ENCODE data around the gene ABO. TPM values are rescaled to one million over a fixed set of nuclear protein-coding genes. Genes with fewer than 3 reads are reported as not detected.
"Not testable (repeated sequence)": the region's sequence is repeated elsewhere in the genome, so short reads cannot be mapped to it uniquely, and the experiment has no call there.

The ABO gene
- polyA plus RNA-seq, 3 donors from 2014 or later: 0.03 TPM; not detected in 2

DNA sequence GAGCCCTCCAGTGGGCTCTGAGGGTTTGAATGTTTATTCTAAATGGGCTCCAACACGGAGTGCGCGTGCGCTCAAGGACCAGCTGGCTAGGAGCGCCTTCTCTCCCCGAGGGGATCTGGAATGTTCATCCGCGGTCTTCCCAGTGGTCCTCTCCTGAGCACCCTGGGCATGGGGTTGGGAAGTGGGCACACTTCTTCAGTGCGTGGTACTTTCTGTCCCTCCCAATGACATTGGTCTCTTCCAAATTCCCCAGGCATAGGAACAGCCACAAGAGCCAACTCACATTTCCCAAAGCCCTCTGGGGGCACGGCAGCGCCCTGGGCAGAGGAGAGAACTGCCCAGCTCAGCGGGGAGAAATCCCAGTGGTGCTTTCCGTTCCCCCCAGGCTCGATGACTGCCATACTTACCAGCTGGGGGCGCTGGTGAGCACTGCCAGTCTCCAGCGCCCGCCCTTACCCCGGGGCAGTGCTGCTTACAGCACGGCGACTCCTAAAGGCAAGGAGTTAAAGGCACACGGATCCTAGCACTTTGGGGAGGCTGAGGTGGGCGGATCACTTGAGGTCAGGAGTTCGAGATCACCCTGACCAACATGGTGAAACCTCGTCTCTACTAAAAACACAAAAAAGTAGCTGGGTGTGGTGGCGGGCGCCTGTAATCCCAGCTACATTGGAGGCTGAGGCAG, 36.0 kb downstream of the ABO start:
- Mint-ChIP-seq H3K4me1 (peaks cover 7 to 12% of the 10 kb centered on the region in 2 donors), H3K27me3 (ENCODE audit: low read depth in 3 of 3) (peaks cover 0 to 26% (median 4%) of the 10 kb centered on the region in 3 donors), H3K9me3 (no peaks in the 10 kb centered on the region), H3K27ac (no peak overlapping the region), H3K36me3 (no peaks in the 10 kb centered on the region), H3K4me3 (peak overlapping the region; percentile 5 to 60 (median 37))
- peak; percentile 52 to 61 (median 54) for DNase-seq

- peak overlapping the region in 2 of 5 donors; percentile 20 to 60 for H3K4me3 Mint-ChIP-seq
Measured at GRCh38 chr9:133238272-133238850, 36.6 kb downstream of the ABO start.

DNA sequence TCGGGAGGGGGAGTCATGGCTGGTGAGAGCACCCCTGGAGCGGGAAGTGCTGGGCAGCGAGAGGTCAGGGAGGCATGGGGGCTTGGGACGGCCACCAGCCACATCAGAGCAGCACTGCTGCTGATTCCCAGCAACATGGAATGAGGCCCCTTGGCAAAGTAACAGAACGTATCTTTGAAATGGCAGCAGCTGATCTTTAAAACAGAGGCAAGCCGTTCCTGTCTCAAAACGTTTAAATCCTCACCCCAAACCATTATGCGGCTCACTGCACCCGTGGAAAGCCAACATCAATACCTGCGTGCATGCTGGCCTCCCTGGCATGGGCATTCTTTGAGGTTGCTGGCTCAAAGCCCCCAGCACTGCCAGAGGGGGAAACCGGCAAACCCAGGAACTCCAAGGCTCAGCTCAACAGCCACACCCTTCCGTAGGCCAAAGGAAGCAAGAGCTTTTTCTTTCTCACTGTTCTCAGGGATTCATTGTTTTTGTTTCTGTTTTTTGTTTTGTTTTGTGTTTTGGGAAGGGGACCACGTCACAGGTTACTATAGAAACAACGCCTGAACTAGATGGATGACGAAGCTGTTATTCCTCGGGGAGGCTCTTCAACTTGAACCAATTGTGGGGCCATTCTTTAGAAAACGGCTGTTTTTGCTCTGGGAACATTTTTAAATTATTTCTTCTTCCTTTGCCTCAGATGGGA, 37.8 kb downstream of the ABO start:
- Mint-ChIP-seq H3K4me1 (peaks cover 7 to 12% of the 10 kb centered on the region in 2 donors), H3K27me3 (ENCODE audit: low read depth in 3 of 3) (peaks cover 0 to 19% (median 5%) of the 10 kb centered on the region in 3 donors), H3K36me3 (no peaks in the 10 kb centered on the region), H3K9me3 (no peaks in the 10 kb centered on the region), H3K27ac (no peak overlapping the region), H3K4me3 (peak overlapping the region in 1 of 5 donors; percentile 53)
- DNase-seq: no peak

More at GRCh38 chr9:133238272-133238850, 36.6 kb downstream of the ABO start:
- peak in 2 of 3 donors; percentile 10 to 13 for DNase-seq
- Mint-ChIP-seq H3K27me3 (ENCODE audit: low read depth in 3 of 3) (peaks cover 0 to 21% (median 4%) of the 10 kb centered on the region in 3 donors), H3K27ac (no peak overlapping the region), H3K4me1 (peaks cover 7 to 12% of the 10 kb centered on the region in 2 donors), H3K9me3 (no peaks in the 10 kb centered on the region), H3K36me3 (no peaks in the 10 kb centered on the region)

- H3K27ac Mint-ChIP-seq, H3K36me3 Mint-ChIP-seq, H3K4me3 Mint-ChIP-seq, H3K9me3 Mint-ChIP-seq, DNase-seq: not testable (repeated sequence)
- peaks cover 0 to 19% (median 5%) of the 10 kb centered on the region in 3 donors for H3K27me3 Mint-ChIP-seq (ENCODE audit: low read depth in 3 of 3)
- H3K4me1 Mint-ChIP-seq: peaks cover 7 to 12% of the 10 kb centered on the region in 2 donors
Measured at GRCh38 chr9:133236291-133237034, 38.5 kb downstream of the ABO start.

GRCh38 chr9:133235549-133236222, 39.3 kb downstream of the ABO start:
- no peaks in the 10 kb centered on the region for H3K9me3 Mint-ChIP-seq
- peaks cover 0 to 19% (median 5%) of the 10 kb centered on the region in 3 donors for H3K27me3 Mint-ChIP-seq (ENCODE audit: low read depth in 3 of 3)
- H3K4me3 Mint-ChIP-seq: no peak overlapping the region
- DNase-seq: no peak
- H3K4me1 Mint-ChIP-seq: peaks cover 7 to 12% of the 10 kb centered on the region in 2 donors
- H3K36me3 Mint-ChIP-seq: no peaks in the 10 kb centered on the region
- no peak overlapping the region for H3K27ac Mint-ChIP-seq

- DNase-seq: no peak
- H3K27me3 Mint-ChIP-seq (ENCODE audit: low read depth in 3 of 3): peaks cover 0 to 12% (median 5%) of the 10 kb centered on the region in 3 donors
- H3K27ac Mint-ChIP-seq: no peak overlapping the region
- H3K4me1 Mint-ChIP-seq: peaks cover 7 to 12% of the 10 kb centered on the region in 2 donors
- no peaks in the 10 kb centered on the region for H3K36me3 Mint-ChIP-seq
- no peaks in the 10 kb centered on the region for H3K9me3 Mint-ChIP-seq
- no peak overlapping the region for H3K4me3 Mint-ChIP-seq
Measured at GRCh38 chr9:133234577-133235322, 40.3 kb downstream of the ABO start.

- DNase-seq: no peak
- no peaks in the 10 kb centered on the region for H3K36me3 Mint-ChIP-seq
- no peak overlapping the region for H3K4me3 Mint-ChIP-seq
- H3K9me3 Mint-ChIP-seq: no peaks in the 10 kb centered on the region
- H3K4me1 Mint-ChIP-seq: peaks cover 7 to 8% of the 10 kb centered on the region in 2 donors
- peaks cover 0 to 6% (median 5%) of the 10 kb centered on the region in 3 donors for H3K27me3 Mint-ChIP-seq (ENCODE audit: low read depth in 3 of 3)
- H3K27ac Mint-ChIP-seq: no peak overlapping the region
Measured at GRCh38 chr9:133233681-133234432, 41.1 kb downstream of the ABO start.

- not testable (repeated sequence) for H3K4me3 Mint-ChIP-seq; H3K9me3 Mint-ChIP-seq; H3K27ac Mint-ChIP-seq; DNase-seq; H3K4me1 Mint-ChIP-seq; H3K27me3 Mint-ChIP-seq (ENCODE audit: low read depth in 3 of 3); H3K36me3 Mint-ChIP-seq
Measured at GRCh38 chr9:133231934-133232568, 43.0 kb downstream of the ABO start.

DNA sequence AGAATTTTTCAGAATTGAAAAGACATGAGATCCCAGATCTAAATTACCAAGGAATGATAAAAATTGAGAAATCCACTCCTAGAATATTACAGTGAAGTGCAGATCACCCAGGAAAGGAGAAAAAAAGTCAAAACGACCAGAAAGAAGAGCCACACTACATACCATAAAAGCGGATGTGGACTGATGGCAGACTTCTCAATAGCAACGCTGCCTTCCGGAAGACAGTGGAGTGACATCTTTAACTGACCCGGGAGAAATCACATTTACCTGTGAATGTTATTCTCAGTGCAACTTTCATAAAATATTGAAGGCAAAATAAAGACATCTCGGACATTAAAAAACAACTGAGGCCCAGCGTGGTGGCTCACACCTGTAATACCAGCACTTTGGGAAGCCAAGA, 44.5 kb downstream of the ABO start:
- H3K4me3 Mint-ChIP-seq; H3K4me1 Mint-ChIP-seq; DNase-seq; H3K27ac Mint-ChIP-seq; H3K36me3 Mint-ChIP-seq; H3K9me3 Mint-ChIP-seq; H3K27me3 Mint-ChIP-seq (ENCODE audit: low read depth in 3 of 3): not testable (repeated sequence)

- peaks cover 0 to 1% (median under 1%) of the 10 kb centered on the region in 3 donors for H3K27me3 Mint-ChIP-seq (ENCODE audit: low read depth in 3 of 3)
- H3K36me3 Mint-ChIP-seq: no peaks in the 10 kb centered on the region
- H3K4me1 Mint-ChIP-seq: no peaks in the 10 kb centered on the region
- H3K9me3 Mint-ChIP-seq: no peaks in the 10 kb centered on the region
- H3K27ac Mint-ChIP-seq: no peak overlapping the region
- H3K4me3 Mint-ChIP-seq: no peak overlapping the region
- no peak for DNase-seq
Measured at GRCh38 chr9:133230093-133230492, 44.9 kb downstream of the ABO start.

GRCh38 chr9:133228474-133229193, 46.4 kb downstream of the ABO start:
- not testable (repeated sequence) for DNase-seq, H3K4me3 Mint-ChIP-seq

More at GRCh38 chr9:133228474-133229193, 46.4 kb downstream of the ABO start:
- H3K9me3 Mint-ChIP-seq; H3K4me1 Mint-ChIP-seq; H3K36me3 Mint-ChIP-seq; H3K27me3 Mint-ChIP-seq (ENCODE audit: low read depth in 3 of 3); H3K27ac Mint-ChIP-seq: not testable (repeated sequence)
